A549 treated with AZD2906 at 1 μM for 4 hours (cell line): ENCODE results near the gene SEC61A1. TPM values are rescaled to one million over a fixed set of nuclear protein-coding genes. Genes with fewer than 3 reads are reported as not detected.

Experiments
- total RNA-seq: library from RNA; stranded (reverse); fragments of 200-300 nt; extraction: Qiagen RNA extraction; gene quantifications from 5 replicates; pipeline ENCODE4 v1.2.3, GENCODE V29; 2022

Gene SEC61A1
- total RNA-seq = 115 to 125 TPM (median 121 TPM) in 5 replicates

DNA sequence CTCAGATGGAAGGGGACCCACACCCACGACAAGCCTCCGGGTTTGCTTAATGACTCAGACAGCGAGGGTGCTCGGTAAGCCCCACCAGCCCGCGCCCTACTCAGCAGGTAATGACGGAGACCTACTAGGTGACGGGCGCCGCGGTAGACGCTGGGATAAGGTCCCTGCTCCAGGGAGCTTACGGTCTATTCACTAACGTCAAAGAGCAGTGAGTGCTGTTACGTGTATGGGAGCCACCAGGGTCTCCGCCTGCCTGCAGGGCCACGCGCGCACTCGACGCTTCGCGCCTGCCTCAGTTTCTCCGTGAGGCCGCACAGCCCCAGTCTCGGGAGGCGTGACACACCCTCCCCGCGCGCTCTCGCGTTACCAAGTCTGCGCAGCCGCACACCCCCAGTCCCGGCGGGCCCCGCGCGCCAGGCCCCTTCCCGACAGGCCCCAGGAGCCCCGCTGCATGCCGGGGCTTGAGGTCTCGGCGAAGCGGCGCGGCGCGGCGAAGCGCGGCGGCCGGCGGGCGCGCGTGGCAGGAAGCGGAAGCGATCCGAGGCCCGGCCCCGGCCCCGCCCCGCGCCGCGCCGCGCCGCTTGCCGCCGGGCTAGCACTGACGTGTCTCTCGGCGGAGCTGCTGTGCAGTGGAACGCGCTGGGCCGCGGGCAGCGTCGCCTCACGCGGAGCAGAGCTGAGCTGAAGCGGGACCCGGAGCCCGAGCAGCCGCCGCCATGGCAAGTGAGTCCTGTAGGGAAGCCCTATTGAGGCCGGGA lies at the start of gene SEC61A1:
SEC61A1 (plus strand) TSS at position 601 of the 758 bp plus-strand sequence; CDS start at position 717, 116 bp downstream.

Other genes with a start within 250 kb of the SEC61A1 start
- gene MGLL, start 229.9 kb upstream of the SEC61A1 start, total RNA-seq = 64.4 to 75.1 TPM (median 70.0 TPM) in 5 replicates
- not detected in 5 replicates for gene KBTBD12, start 137.2 kb upstream of the SEC61A1 start, total RNA-seq
- gene RUVBL1, start 71.4 kb downstream of the SEC61A1 start, total RNA-seq = 90.9 to 99.1 TPM (median 96.2 TPM) in 5 replicates
- gene EEFSEC, start 101.0 kb downstream of the SEC61A1 start, total RNA-seq = 8.8 to 10.7 TPM (median 10.3 TPM) in 5 replicates